ENCODE results near the gene CYP2B6. TPM values are rescaled to one million over a fixed set of nuclear protein-coding genes. Genes with fewer than 3 reads are reported as not detected.

Gene CYP2B6
- total and polyA plus RNA-seq, 2 experiments from 2014 or later: 3.9 to 8.4 TPM

- DNase-seq (ENCODE audit: low spot score) (peak; percentile 88), ATAC-seq (peak; percentile 99)
- Mint-ChIP-seq H3K4me1 (peaks cover 2% of the 10 kb centered on the region; the same call in 1 of the 3 replicates), H3K4me3 (no peak overlapping the region), H3K36me3 (ENCODE audit: low read depth) (no peaks in the 10 kb centered on the region), H3K27me3 (ENCODE audit: insufficient read depth, low read depth, poor library complexity) (peaks cover 5% of the 10 kb centered on the region), H3K27ac (peak overlapping the region; percentile 65; the same call in 1 of the 2 replicates), H3K9me3 (no peaks in the 10 kb centered on the region)
- Histone ChIP-seq H3F3A (replicated peaks; ENCODE audit: low read depth) (no peaks in the 10 kb centered on the region), H3K79me2 (replicated peaks; ENCODE audit: insufficient read depth) (no peaks in the 10 kb centered on the region), H3K4me3 (no peak overlapping the region), H3K4me2 (no peak overlapping the region), H3K9me2 (ENCODE audit: insufficient read depth) (no peaks in the 10 kb centered on the region), H3K36me3 (ENCODE audit: insufficient read depth) (no peaks in the 10 kb centered on the region), H3K27ac (ENCODE audit: low read depth) (no peak overlapping the region), H3K27me3 (ENCODE audit: insufficient read depth) (no peaks in the 10 kb centered on the region), H2AFZ (no peak overlapping the region), H4K20me1 (replicated peaks; ENCODE audit: insufficient read depth) (no peaks in the 10 kb centered on the region), H3K4me1 (ENCODE audit: insufficient read depth) (no peaks in the 10 kb centered on the region)
- TF ChIP-seq, protein P1, sequence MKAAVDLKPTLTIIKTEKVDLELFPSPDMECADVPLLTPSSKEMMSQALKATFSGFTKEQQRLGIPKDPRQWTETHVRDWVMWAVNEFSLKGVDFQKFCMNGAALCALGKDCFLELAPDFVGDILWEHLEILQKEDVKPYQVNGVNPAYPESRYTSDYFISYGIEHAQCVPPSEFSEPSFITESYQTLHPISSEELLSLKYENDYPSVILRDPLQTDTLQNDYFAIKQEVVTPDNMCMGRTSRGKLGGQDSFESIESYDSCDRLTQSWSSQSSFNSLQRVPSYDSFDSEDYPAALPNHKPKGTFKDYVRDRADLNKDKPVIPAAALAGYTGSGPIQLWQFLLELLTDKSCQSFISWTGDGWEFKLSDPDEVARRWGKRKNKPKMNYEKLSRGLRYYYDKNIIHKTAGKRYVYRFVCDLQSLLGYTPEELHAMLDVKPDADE (IDR thresholded peaks at IDR 0.05): peak; percentile 73
- TF ChIP-seq EZH2phosphoT487 (IDR thresholded peaks at IDR 0.05; ENCODE audit: unreplicated experiment) (no peak), CREB1 (CRISPR knock-in tag; IDR thresholded peaks at IDR 0.05; ENCODE audit: low read depth) (peak; percentile 88), NANOG (IDR thresholded peaks at IDR 0.05; ENCODE audit: borderline replicate concordance) (no peak)
These were observed 74.0 kb downstream of the CYP2B6 start for GRCh38 chr19:41064974-41065569.

Other genes starting within 250 kb of the CYP2B6 start
- 10.3 and 14.9 TPM in 2 replicates for gene ACTMAP, start 240.8 kb upstream of the CYP2B6 start, total RNA-seq (2014; rRNA removed; shearing (Covaris generic))
- 16.7 and 17.9 TPM in 2 replicates for gene ACTMAP, start 240.8 kb upstream of the CYP2B6 start, polyA plus RNA-seq (2016; fragmentation: Nextera tagmentation; extraction: Ambion mirVana)
- gene SNRPA, start 240.1 kb upstream of the CYP2B6 start, total RNA-seq (2014; rRNA removed; shearing (Covaris generic)): 239 and 295 TPM in 2 replicates
- gene SNRPA, start 240.1 kb upstream of the CYP2B6 start, polyA plus RNA-seq (2016; fragmentation: Nextera tagmentation; extraction: Ambion mirVana): 321 and 326 TPM in 2 replicates
- not detected in 2 replicates for gene MIA, start 215.8 kb upstream of the CYP2B6 start, total RNA-seq (2014; rRNA removed; shearing (Covaris generic))
- not detected in 2 replicates for gene MIA, start 215.8 kb upstream of the CYP2B6 start, polyA plus RNA-seq (2016; fragmentation: Nextera tagmentation; extraction: Ambion mirVana)
- gene RAB4B, start 213.0 kb upstream of the CYP2B6 start, total RNA-seq (2014; rRNA removed; shearing (Covaris generic)): 27.4 and 32.6 TPM in 2 replicates
- gene RAB4B, start 213.0 kb upstream of the CYP2B6 start, polyA plus RNA-seq (2016; fragmentation: Nextera tagmentation; extraction: Ambion mirVana): 23.0 and 29.0 TPM in 2 replicates
- 98.3 and 118 TPM in 2 replicates for gene EGLN2, start 192.1 kb upstream of the CYP2B6 start, total RNA-seq (2014; rRNA removed; shearing (Covaris generic))
- 55.8 and 59.9 TPM in 2 replicates for gene EGLN2, start 192.1 kb upstream of the CYP2B6 start, polyA plus RNA-seq (2016; fragmentation: Nextera tagmentation; extraction: Ambion mirVana)
- not detected in 2 replicates for gene CYP2A6, start 140.8 kb upstream of the CYP2B6 start, total RNA-seq (2014; rRNA removed; shearing (Covaris generic))
- 0.39 TPM in 1 of 2 replicates, not detected in the other for gene CYP2A6, start 140.8 kb upstream of the CYP2B6 start, polyA plus RNA-seq (2016; fragmentation: Nextera tagmentation; extraction: Ambion mirVana)
- 4.8 TPM in 1 of 2 replicates, not detected in the other for gene CYP2A7, start 109.1 kb upstream of the CYP2B6 start, total RNA-seq (2014; rRNA removed; shearing (Covaris generic))
- gene CYP2A7, start 109.1 kb upstream of the CYP2B6 start, polyA plus RNA-seq (2016; fragmentation: Nextera tagmentation; extraction: Ambion mirVana): not detected in 2 replicates
- 0.35 and 0.50 TPM in 2 replicates for gene CYP2A13, start 97.2 kb downstream of the CYP2B6 start, total RNA-seq (2014; rRNA removed; shearing (Covaris generic))
- gene CYP2A13, start 97.2 kb downstream of the CYP2B6 start, polyA plus RNA-seq (2016; fragmentation: Nextera tagmentation; extraction: Ambion mirVana): 0.27 and 0.40 TPM in 2 replicates
- not detected in 2 replicates for gene CYP2F1, start 123.2 kb downstream of the CYP2B6 start, total RNA-seq (2014; rRNA removed; shearing (Covaris generic))
- gene CYP2F1, start 123.2 kb downstream of the CYP2B6 start, polyA plus RNA-seq (2016; fragmentation: Nextera tagmentation; extraction: Ambion mirVana): 0.99 and 1.1 TPM in 2 replicates
- gene CYP2S1, start 201.9 kb downstream of the CYP2B6 start, total RNA-seq (2014; rRNA removed; shearing (Covaris generic)): 272 and 315 TPM in 2 replicates
- 130 and 137 TPM in 2 replicates for gene CYP2S1, start 201.9 kb downstream of the CYP2B6 start, polyA plus RNA-seq (2016; fragmentation: Nextera tagmentation; extraction: Ambion mirVana)
- gene AXL, start 227.9 kb downstream of the CYP2B6 start, total RNA-seq (2014; rRNA removed; shearing (Covaris generic)): 23.7 and 28.4 TPM in 2 replicates
- 7.5 and 9.0 TPM in 2 replicates for gene AXL, start 227.9 kb downstream of the CYP2B6 start, polyA plus RNA-seq (2016; fragmentation: Nextera tagmentation; extraction: Ambion mirVana)